HAP-1 (cell line): ENCODE measurements around the gene IGF2BP2.
A peak's percentile ranks its signal among the peaks of the same experiment; 100 is the strongest.

Experiments used
- DNase-seq, 2 experiments: peaks; one replicate each; pipeline ENCODE4 v3.0.0-alpha.2; 2016 to 2020; ENCODE audit warnings: low spot score in 2 of 2
- H3K27me3 ChIP-seq: fragments of 250-450 bp; sonication (Bioruptor Pico); 2 replicates; pipeline ENCODE4 v1.5.1; 2020; ENCODE audit warnings: low read depth, mild to moderate bottlenecking, moderate library complexity
- H3K36me3 ChIP-seq: fragments of 250-450 bp; sonication (Bioruptor Pico); replicated peaks from 2 replicates; pipeline ENCODE4 v1.5.1; 2020; ENCODE audit warnings: mild to moderate bottlenecking
- H3K4me1 ChIP-seq: fragments of 250-450 bp; sonication (Bioruptor Pico); 2 replicates; pipeline ENCODE4 v1.5.1; 2020; ENCODE audit warnings: mild to moderate bottlenecking
- H3K4me3 ChIP-seq: fragments of 250-450 bp; sonication (Bioruptor Pico); 2 replicates; pipeline ENCODE4 v1.5.1; 2020; ENCODE audit warnings: mild to moderate bottlenecking, moderate library complexity
- H3K9me3 ChIP-seq: fragments of 250-450 bp; sonication (Bioruptor Pico); 2 replicates; pipeline ENCODE4 v1.5.1; 2020; ENCODE audit warnings: mild to moderate bottlenecking, moderate library complexity
- in situ Hi-C: fragments of 300-500 bp; cut with MboI; formaldehyde crosslinking; loops from 3 replicates; pipeline ENCODE4 v1.14.3; 2020; ENCODE audit warnings: low sequenced_read_pairs, inconsistent platforms, mixed read lengths

Gene IGF2BP2

GRCh38 chr3:185737740-185738680 is 86.8 kb downstream of the IGF2BP2 start:
- in situ Hi-C loops: no loop called here
- Histone ChIP-seq H3K4me1 (peaks cover 17% of the 10 kb centered on the region), H3K36me3 (no peaks in the 10 kb centered on the region), H3K9me3 (no peaks in the 10 kb centered on the region), H3K27me3 (no peaks in the 10 kb centered on the region), H3K4me3 (no peak overlapping the region)
- DNase-seq: no peak

- Histone ChIP-seq H3K4me3 (no peak overlapping the region), H3K9me3 (no peaks in the 10 kb centered on the region), H3K36me3 (no peaks in the 10 kb centered on the region), H3K27me3 (no peaks in the 10 kb centered on the region), H3K4me1 (peaks cover 19% of the 10 kb centered on the region)
- no peak for DNase-seq
- in situ Hi-C loops: no loop called here
Measured at GRCh38 chr3:185737020-185737419, 87.8 kb downstream of the IGF2BP2 start.

- no peaks in the 10 kb centered on the region for H3K9me3 ChIP-seq
- in situ Hi-C loops: no loop called here
- H3K4me3 ChIP-seq: no peak overlapping the region
- no peaks in the 10 kb centered on the region for H3K36me3 ChIP-seq
- peaks cover 15% of the 10 kb centered on the region for H3K4me1 ChIP-seq
- no peaks in the 10 kb centered on the region for H3K27me3 ChIP-seq
- DNase-seq: no peak
Measured at GRCh38 chr3:185734725-185735096, 90.1 kb downstream of the IGF2BP2 start.

- H3K4me3 ChIP-seq: no peak overlapping the region
- in situ Hi-C loops: no loop called here
- H3K4me1 ChIP-seq: peaks cover 11% of the 10 kb centered on the region
- no peaks in the 10 kb centered on the region for H3K27me3 ChIP-seq
- peak; percentile 75 to 80 for DNase-seq
- H3K36me3 ChIP-seq: no peaks in the 10 kb centered on the region
- H3K9me3 ChIP-seq: no peaks in the 10 kb centered on the region
Measured at GRCh38 chr3:185733980-185734724, 90.7 kb downstream of the IGF2BP2 start.

- peak; percentile 22 to 27 for DNase-seq
- in situ Hi-C loops: no loop called here
- H3K36me3 ChIP-seq: no peaks in the 10 kb centered on the region
- H3K9me3 ChIP-seq: no peaks in the 10 kb centered on the region
- H3K4me3 ChIP-seq: no peak overlapping the region
- H3K27me3 ChIP-seq: no peaks in the 10 kb centered on the region
- H3K4me1 ChIP-seq: peaks cover 4% of the 10 kb centered on the region
Measured at GRCh38 chr3:185732782-185733181, 92.1 kb downstream of the IGF2BP2 start.

GRCh38 chr3:185730550-185730949 is 94.3 kb downstream of the IGF2BP2 start:
- no peaks in the 10 kb centered on the region for H3K9me3 ChIP-seq
- in situ Hi-C loops: no loop called here
- no peaks in the 10 kb centered on the region for H3K36me3 ChIP-seq
- H3K27me3 ChIP-seq: no peaks in the 10 kb centered on the region
- DNase-seq: no peak
- H3K4me3 ChIP-seq: no peak overlapping the region
- H3K4me1 ChIP-seq: peaks cover 6% of the 10 kb centered on the region

GRCh38 chr3:185729337-185730055 is 95.3 kb downstream of the IGF2BP2 start:
- no peak for DNase-seq
- in situ Hi-C loops: no loop called here
- Histone ChIP-seq H3K4me1 (peaks cover 6% of the 10 kb centered on the region), H3K36me3 (no peaks in the 10 kb centered on the region), H3K27me3 (no peaks in the 10 kb centered on the region), H3K9me3 (no peaks in the 10 kb centered on the region), H3K4me3 (no peak overlapping the region)

- Histone ChIP-seq H3K9me3 (no peaks in the 10 kb centered on the region), H3K27me3 (no peaks in the 10 kb centered on the region), H3K4me3 (no peak overlapping the region), H3K4me1 (peaks cover 6% of the 10 kb centered on the region), H3K36me3 (no peaks in the 10 kb centered on the region)
- DNase-seq: no peak
- in situ Hi-C loops: no loop called here
Measured at GRCh38 chr3:185728630-185729336, 96.1 kb downstream of the IGF2BP2 start.

- Histone ChIP-seq H3K27me3 (no peaks in the 10 kb centered on the region), H3K4me3 (no peak overlapping the region), H3K9me3 (no peaks in the 10 kb centered on the region), H3K4me1 (peaks cover 2% of the 10 kb centered on the region), H3K36me3 (no peaks in the 10 kb centered on the region)
- in situ Hi-C loops: no loop called here
- DNase-seq: no peak
Measured at GRCh38 chr3:185727873-185728272, 97.0 kb downstream of the IGF2BP2 start.

- no peaks in the 10 kb centered on the region for H3K36me3 ChIP-seq
- no peaks in the 10 kb centered on the region for H3K27me3 ChIP-seq
- in situ Hi-C loops: no loop called here
- H3K4me3 ChIP-seq: no peak overlapping the region
- no peak for DNase-seq
- H3K9me3 ChIP-seq: no peaks in the 10 kb centered on the region
- peaks cover 2% of the 10 kb centered on the region for H3K4me1 ChIP-seq
Measured at GRCh38 chr3:185726254-185726967, 98.4 kb downstream of the IGF2BP2 start.

GRCh38 chr3:185724761-185725160 is 100.1 kb downstream of the IGF2BP2 start:
- H3K4me3 ChIP-seq: no peak overlapping the region
- H3K27me3 ChIP-seq: no peaks in the 10 kb centered on the region
- H3K9me3 ChIP-seq: no peaks in the 10 kb centered on the region
- H3K4me1 ChIP-seq: peaks cover 2% of the 10 kb centered on the region
- no peak for DNase-seq
- H3K36me3 ChIP-seq: no peaks in the 10 kb centered on the region
- in situ Hi-C loops: no loop called here

- no peaks in the 10 kb centered on the region for H3K27me3 ChIP-seq
- H3K9me3 ChIP-seq: no peaks in the 10 kb centered on the region
- DNase-seq: no peak
- peaks cover 2% of the 10 kb centered on the region for H3K4me1 ChIP-seq
- no peaks in the 10 kb centered on the region for H3K36me3 ChIP-seq
- no peak overlapping the region for H3K4me3 ChIP-seq
- in situ Hi-C loops: no loop called here
Measured at GRCh38 chr3:185724251-185724650, 100.6 kb downstream of the IGF2BP2 start.

GRCh38 chr3:185722881-185723280 is 102.0 kb downstream of the IGF2BP2 start:
- no peak for DNase-seq
- no peak overlapping the region for H3K4me3 ChIP-seq
- H3K27me3 ChIP-seq: no peaks in the 10 kb centered on the region
- in situ Hi-C loops: no loop called here
- no peaks in the 10 kb centered on the region for H3K36me3 ChIP-seq
- H3K9me3 ChIP-seq: no peaks in the 10 kb centered on the region
- H3K4me1 ChIP-seq: peaks cover 2% of the 10 kb centered on the region
